Lower leg skin (tissue), 4 donors: ENCODE data around the gene SLC27A3. TPM values are rescaled to one million over a fixed set of nuclear protein-coding genes. Genes with fewer than 3 reads are reported as not detected.

Experiments
- DNase-seq, 2 donors: peaks; one replicate each; pipeline ENCODE4 v3.0.0-alpha.2; 2019; ENCODE audit warnings: low spot score in 2 of 2
- H3K4me3 ChIP-seq: fragments of 200-600 bp; sonication (generic); 2 replicates; pipeline ENCODE4 v1.5.1; 2017; ENCODE audit warnings: mild to moderate bottlenecking, low read depth; ENCODE audit not compliant: poor library complexity, severe bottlenecking
- POLR2A ChIP-seq, 2 donors: fragments of 450-650 bp; IDR thresholded peaks; one replicate each; pipeline ENCODE4 v1.6.1; 2016 to 2017; ENCODE audit warnings: antibody characterized with exemption in 2 of 2, mild to moderate bottlenecking in 1 of 2, moderate library complexity in 1 of 2
- WGBS, 2 donors: methylation state at CpG; one replicate each; pipeline ENCODE4 v1.1.5; 2018; 5-methylcytosine and 5-hydroxymethylcytosine counted together
- intact Hi-C: fragments of 100-400 bp; cut with DNase I; formaldehyde crosslinking; loops from one replicate; pipeline ENCODE4 v1.15.0; 2023; ENCODE audit warnings: low total_unique reads
- total RNA-seq, 4 donors: library from RNA; depleted of rRNA; stranded (reverse); fragments of >200 nt; gene quantifications; one replicate each; pipeline ENCODE4 v1.1.0, GENCODE V29; 2016
- TF ChIP-seq, protein P1 (sequence below), 3 donors: fragments of 450-650 bp; IDR thresholded peaks; one replicate each; pipeline ENCODE4 v1.5.1; 2016; ENCODE audit warnings: antibody characterized with exemption in 3 of 3, mild to moderate bottlenecking in 3 of 3, moderate library complexity in 2 of 3

SLC27A3 gene
- total RNA-seq, 4 donors from 2014 or later = 21.6 to 70.3 (median 45.3) TPM

DNA sequence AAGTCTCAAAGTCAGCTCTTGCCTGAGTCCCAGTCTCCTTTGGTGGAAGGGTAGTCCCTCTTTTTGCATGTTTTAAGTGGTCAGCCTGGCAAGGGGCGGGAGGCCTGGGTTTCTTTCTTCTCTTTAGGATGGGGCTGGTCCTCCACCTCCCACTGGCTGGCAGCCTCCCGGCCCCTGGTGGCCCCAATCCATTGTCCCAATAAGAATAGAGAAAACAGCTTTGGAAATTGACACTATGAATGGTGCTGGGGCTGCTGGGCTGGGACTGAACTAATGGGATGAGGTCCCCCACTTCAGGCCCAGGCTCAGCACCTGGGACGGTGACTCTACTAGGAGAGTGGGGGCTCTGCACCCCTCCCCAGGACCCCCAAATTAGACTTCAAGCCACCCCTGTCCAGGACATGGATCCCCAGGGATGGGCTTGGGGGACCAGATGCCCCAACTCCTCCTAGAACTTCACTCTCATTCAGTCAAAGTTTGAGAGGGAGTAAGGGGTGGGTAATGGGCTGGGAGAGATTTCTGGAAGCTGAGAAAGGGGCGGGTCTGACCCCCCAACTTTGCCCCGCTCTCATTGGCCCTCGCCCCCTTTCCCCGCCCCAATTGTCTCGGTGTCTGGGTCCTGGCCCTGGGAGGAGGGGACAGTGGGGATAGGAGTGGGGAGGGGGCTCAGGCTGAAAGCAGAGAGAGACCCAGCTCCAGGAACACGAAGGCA, 18.2 kb downstream of the SLC27A3 start:
- DNase-seq = peak in 1 of 2 donors; percentile 76
- intact Hi-C loops = no loop called here

DNA sequence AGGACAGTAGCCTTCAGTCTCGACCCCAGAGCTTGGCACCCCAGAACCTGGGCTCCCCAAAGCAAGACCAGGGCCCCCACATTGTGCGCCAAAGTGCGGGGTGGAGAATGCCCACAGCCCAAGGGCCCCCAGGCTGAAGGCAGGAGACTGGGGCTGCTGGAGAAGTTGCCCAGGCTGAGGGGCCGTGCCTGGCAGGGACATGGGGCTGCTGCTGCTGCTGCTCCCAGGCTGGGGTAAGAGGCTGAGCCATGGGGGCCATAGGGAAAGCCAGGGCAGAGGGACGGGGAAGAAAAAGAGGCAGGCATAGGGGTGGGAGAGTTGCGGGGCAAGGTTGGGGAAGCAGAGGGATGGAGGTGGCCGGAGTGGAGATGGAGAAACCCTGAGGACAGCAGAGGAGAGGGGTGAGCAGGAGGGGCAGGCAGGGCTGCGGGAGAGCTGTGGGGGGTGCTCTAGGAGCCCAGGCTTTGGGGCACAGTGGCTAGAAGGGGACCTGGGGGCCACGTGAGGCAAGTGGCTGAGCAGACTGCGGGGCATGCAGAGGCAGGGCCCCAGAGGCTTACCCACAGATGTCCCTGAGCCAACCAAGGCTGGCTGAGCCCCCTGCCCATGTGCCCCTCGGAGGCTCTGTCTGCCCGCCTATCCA, 18.9 kb downstream of the SLC27A3 start:
- intact Hi-C loops = no loop called here
- H3K4me3 ChIP-seq = no peak overlapping the region
- DNase-seq = peak in 1 of 2 donors; percentile 74
- WGBS, 2 donors = 72 to 88% methylated on average over 11 to 12 of the region's 12 CpGs
- no peak for TF ChIP-seq POLR2A (IDR thresholded peaks at IDR 0.05)
- TF ChIP-seq, protein P1, sequence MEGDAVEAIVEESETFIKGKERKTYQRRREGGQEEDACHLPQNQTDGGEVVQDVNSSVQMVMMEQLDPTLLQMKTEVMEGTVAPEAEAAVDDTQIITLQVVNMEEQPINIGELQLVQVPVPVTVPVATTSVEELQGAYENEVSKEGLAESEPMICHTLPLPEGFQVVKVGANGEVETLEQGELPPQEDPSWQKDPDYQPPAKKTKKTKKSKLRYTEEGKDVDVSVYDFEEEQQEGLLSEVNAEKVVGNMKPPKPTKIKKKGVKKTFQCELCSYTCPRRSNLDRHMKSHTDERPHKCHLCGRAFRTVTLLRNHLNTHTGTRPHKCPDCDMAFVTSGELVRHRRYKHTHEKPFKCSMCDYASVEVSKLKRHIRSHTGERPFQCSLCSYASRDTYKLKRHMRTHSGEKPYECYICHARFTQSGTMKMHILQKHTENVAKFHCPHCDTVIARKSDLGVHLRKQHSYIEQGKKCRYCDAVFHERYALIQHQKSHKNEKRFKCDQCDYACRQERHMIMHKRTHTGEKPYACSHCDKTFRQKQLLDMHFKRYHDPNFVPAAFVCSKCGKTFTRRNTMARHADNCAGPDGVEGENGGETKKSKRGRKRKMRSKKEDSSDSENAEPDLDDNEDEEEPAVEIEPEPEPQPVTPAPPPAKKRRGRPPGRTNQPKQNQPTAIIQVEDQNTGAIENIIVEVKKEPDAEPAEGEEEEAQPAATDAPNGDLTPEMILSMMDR (IDR thresholded peaks at IDR 0.05) = no peak

More for the DNA sequence above, 18.2 kb downstream of the SLC27A3 start:
- TF ChIP-seq POLR2A (IDR thresholded peaks at IDR 0.05) = no peak
- TF ChIP-seq, protein P1 (IDR thresholded peaks at IDR 0.05) = no peak
- H3K4me3 ChIP-seq = no peak overlapping the region
- WGBS, 2 donors = 72 to 80% methylated on average over 9 of the region's 9 CpGs

DNA sequence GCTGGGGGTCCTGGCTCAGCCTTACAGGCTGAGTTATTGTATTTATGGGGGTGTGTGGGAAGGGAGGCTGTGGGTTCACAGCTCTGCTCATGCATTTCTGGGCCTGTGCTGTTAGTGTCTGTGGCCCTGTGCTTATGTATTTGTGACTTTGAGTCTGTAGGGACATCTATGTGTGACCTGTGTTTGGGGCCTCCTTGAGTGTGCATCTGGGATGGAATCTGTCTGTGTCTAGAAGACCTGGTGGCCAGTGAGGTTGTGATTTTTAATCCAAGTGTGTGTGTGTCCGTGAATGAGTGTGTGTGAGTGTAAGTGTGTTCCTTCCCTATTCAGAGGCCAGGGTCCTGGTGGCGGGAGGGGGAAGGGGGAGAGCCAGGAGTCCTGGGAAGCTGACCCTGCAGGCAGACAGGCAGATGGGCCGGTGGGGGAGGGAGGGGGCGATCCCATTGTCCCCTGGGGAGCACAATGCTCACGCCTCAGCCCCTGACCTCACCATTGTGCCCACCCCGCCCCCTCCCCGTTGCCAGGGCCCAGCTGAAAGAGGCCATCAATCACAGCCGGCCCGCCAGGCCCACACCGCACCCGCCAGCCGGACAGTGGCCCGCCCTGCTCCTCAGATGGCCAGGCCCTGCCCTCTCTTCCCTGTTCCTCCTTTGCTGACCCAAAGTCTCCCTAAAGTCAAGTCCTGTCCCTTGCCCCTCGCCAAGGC, 19.6 kb downstream of the SLC27A3 start:
- H3K4me3 ChIP-seq = no peak overlapping the region
- WGBS, 2 donors = 58 to 76% methylated on average over 12 to 13 of the region's 14 CpGs
- intact Hi-C loops = loop anchor here (5.0 kb wide), 1 partner anchor 183 kb away; the partner anchor contains the start of gene JTB
- peak in 1 of 2 donors; percentile 87 for DNase-seq
- TF ChIP-seq, protein P1 (IDR thresholded peaks at IDR 0.05) = no peak
- no peak for TF ChIP-seq POLR2A (IDR thresholded peaks at IDR 0.05)

DNA sequence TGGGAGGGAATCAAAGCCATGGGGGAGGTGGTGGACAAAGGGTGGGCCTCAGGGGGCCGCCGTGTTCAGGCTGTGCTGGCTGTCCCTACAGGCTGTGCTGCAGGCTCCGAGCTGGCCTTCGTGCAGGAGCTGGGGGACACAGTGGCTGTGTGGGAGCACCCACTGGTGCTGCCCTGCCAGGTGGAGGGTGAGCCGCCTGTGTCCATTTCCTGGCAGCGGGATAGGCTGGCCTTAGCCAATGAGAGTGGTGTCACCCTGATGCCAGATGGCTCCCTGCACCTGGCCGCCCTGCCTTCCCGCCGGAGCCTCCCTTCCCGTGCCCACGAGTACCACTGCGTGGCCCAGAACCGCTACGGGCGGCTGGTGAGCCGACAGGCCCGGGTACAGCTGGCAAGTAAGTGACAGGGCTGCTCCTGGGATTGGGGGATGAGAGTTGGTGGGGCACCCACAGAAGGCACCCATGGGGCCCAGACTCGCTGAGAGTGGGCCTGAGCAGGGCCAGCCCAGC, 20.2 kb downstream of the SLC27A3 start:
- peak in 1 of 2 donors; percentile 82 for DNase-seq
- no peak overlapping the region for H3K4me3 ChIP-seq
- 75 to 77% methylated on average over 12 to 18 of the region's 18 CpGs for WGBS, 2 donors
- TF ChIP-seq, protein P1 (IDR thresholded peaks at IDR 0.05) = no peak
- intact Hi-C loops = loop anchor here (5.0 kb wide), 1 partner anchor 182 kb away; the partner anchor contains the start of gene JTB

DNA sequence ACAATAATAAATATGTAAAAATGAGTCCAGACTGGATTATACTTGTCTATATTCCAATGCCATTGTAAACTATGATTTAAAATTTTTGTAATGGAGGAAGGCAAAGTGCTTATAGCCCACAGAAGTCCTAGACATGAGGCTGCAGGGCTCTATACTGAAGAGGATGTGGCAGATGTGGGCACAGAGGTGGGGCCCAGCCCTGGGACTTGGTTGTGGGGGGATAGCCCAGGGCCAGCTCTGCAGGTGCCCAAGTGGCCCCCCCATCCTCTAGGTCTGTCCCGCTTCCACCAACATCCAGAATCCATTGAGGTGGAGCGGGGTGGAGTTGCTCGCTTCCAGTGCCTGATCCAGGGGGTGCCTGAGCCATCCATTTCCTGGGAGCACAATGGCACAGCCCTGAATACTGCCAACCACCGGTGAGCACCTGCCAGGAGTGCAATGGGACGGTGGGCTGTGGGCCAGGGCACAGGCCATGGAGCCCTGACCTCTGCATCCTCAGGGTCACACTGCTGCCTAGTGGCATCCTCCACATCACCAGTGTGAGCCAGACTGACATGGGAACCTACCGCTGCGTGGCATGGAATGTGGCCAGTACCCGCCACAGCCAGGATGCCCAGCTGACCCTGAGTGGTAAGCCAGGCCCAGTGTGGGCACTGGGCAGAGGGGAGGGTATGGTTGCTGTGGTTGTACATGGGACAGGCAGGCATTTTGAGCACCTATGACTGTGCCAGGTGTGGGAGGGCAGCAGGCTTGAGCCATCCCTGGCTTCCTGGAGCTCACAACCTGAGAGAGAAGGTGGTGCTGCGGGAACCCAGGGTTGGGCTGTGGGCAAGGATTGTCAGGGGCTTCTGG, 21.0 kb downstream of the SLC27A3 start:
- WGBS, 2 donors = 86 to 94% methylated on average over 8 to 9 of the region's 9 CpGs
- peak in 1 of 2 donors; percentile 79 for DNase-seq
- no peak overlapping the region for H3K4me3 ChIP-seq
- TF ChIP-seq, protein P1 (IDR thresholded peaks at IDR 0.05) = no peak
- no peak for TF ChIP-seq POLR2A (IDR thresholded peaks at IDR 0.05)
- intact Hi-C loops = loop anchor here (5.0 kb wide), 1 partner anchor 181 kb away; the partner anchor contains the start of gene JTB
